ENCODE results near the gene CYP3A5. TPM values are rescaled to one million over a fixed set of nuclear protein-coding genes. Genes with fewer than 3 reads are reported as not detected.
A peak's percentile ranks its signal among the peaks of the same experiment; 100 is the strongest.

Gene CYP3A5
- total and polyA plus RNA-seq, 9 of the 15 experiments (the other 6 are each of a cell fraction or from before 2014, with no cell fraction given) = 0.73 to 2.8 (median 1.5) TPM

GRCh38 chr7:99616359-99617191 is 63.2 kb downstream of the CYP3A5 start, which contains the start of gene ZSCAN25 (continued):
- TF ChIP-seq, protein P1, sequence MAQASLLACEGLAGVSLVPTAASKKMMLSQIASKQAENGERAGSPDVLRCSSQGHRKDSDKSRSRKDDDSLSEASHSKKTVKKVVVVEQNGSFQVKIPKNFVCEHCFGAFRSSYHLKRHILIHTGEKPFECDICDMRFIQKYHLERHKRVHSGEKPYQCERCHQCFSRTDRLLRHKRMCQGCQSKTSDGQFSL (CRISPR knock-in tag; IDR thresholded peaks at IDR 0.05) = peak; percentile 54
- TF ChIP-seq, protein P1 (tag; IDR thresholded peaks at IDR 0.05) = no peak
- TF ChIP-seq MCM2 (IDR thresholded peaks at IDR 0.05; ENCODE audit: low read depth) (no peak), ZNF146 (CRISPR knock-in tag; IDR thresholded peaks at IDR 0.05; ENCODE audit: unreplicated experiment) (no peak), NFYB (IDR thresholded peaks at IDR 0.05; ENCODE audit: extremely low read depth, insufficient read length) (no peak), PRMT5 (CRISPR knock-in tag; IDR thresholded peaks at IDR 0.05) (no peak), ARID3A (IDR thresholded peaks at IDR 0.05; ENCODE audit: borderline replicate concordance, low read depth, low read length) (no peak), MECOM (CRISPR knock-in tag; IDR thresholded peaks at IDR 0.05) (no peak), ZNF282 (CRISPR knock-in tag; IDR thresholded peaks at IDR 0.05) (no peak), PBX2 (CRISPR knock-in tag; IDR thresholded peaks at IDR 0.05; ENCODE audit: low read depth) (no peak), PBX2 (tag; conservative IDR thresholded peaks at IDR 0.05; ENCODE audit: low read depth) (no peak), DNMT1 (IDR thresholded peaks at IDR 0.05) (no peak), MXI1 (IDR thresholded peaks at IDR 0.05; ENCODE audit: low read depth, low read length) (no peak), ILF3 (IDR thresholded peaks at IDR 0.05; ENCODE audit: borderline replicate concordance) (no peak; the same call in 1 of the 2 replicates), LARP7 (IDR thresholded peaks at IDR 0.05) (0 out of 2 replicates have a peak, but pooled peaks have one; percentile 55), RUNX1 (IDR thresholded peaks at IDR 0.05; ENCODE audit: low read depth) (no peak; the same call in 1 of the 2 replicates), MCM7 (IDR thresholded peaks at IDR 0.05) (no peak)
- TF ChIP-seq, protein P2, sequence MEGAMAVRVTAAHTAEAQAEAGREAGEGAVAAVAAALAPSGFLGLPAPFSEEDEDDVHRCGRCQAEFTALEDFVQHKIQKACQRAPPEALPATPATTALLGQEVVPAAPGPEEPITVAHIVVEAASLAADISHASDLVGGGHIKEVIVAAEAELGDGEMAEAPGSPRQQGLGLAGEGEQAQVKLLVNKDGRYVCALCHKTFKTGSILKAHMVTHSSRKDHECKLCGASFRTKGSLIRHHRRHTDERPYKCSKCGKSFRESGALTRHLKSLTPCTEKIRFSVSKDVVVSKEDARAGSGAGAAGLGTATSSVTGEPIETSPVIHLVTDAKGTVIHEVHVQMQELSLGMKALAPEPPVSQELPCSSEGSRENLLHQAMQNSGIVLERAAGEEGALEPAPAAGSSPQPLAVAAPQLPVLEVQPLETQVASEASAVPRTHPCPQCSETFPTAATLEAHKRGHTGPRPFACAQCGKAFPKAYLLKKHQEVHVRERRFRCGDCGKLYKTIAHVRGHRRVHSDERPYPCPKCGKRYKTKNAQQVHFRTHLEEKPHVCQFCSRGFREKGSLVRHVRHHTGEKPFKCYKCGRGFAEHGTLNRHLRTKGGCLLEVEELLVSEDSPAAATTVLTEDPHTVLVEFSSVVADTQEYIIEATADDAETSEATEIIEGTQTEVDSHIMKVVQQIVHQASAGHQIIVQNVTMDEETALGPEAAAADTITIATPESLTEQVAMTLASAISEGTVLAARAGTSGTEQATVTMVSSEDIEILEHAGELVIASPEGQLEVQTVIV (CRISPR knock-in tag; IDR thresholded peaks at IDR 0.05; ENCODE audit: borderline replicate concordance) = no peak

Data from K562 (cell line).